Colonic mucosa (tissue), 4 donors: Measurements from ENCODE around the gene PLEKHG5. TPM values are rescaled to one million over a fixed set of nuclear protein-coding genes. Genes with fewer than 3 reads are reported as not detected.

Experiments used
- DNase-seq: peaks from one replicate; pipeline ENCODE4 v3.0.0-alpha.2; 2020
- H3K27ac ChIP-seq: fragments of 200-600 bp; one replicate; pipeline ENCODE4 v1.8.0; 2021
- H3K27me3 ChIP-seq: fragments of 200-600 bp; one replicate; pipeline ENCODE4 v1.8.0; 2021
- H3K36me3 ChIP-seq: fragments of 200-600 bp; one replicate; pipeline ENCODE4 v1.8.0; 2021
- H3K4me1 ChIP-seq: fragments of 200-600 bp; one replicate; pipeline ENCODE4 v1.8.0; 2021; ENCODE audit warnings: mild to moderate bottlenecking
- H3K4me3 ChIP-seq: fragments of 200-600 bp; one replicate; pipeline ENCODE4 v1.8.0; 2021
- H3K9ac ChIP-seq, 2 donors: one replicate each; pipeline ENCODE4 v1.7.0; 2013; ENCODE audit warnings: control low read depth in 2 of 2, low read depth in 2 of 2, low read length in 2 of 2
- H3K9me3 ChIP-seq: fragments of 200-600 bp; one replicate; pipeline ENCODE4 v1.8.0; 2021
- intact Hi-C: fragments of 100-400 bp; cut with DNase I; formaldehyde crosslinking; loops from one replicate; pipeline ENCODE4 v1.14.1; 2022
- total RNA-seq, 2 donors: library from RNA; stranded (reverse); fragmentation: NEBNext Ultra II Directional in 1 of 2; extraction: Animal tissue kit (Norgen Biotek cat#: 25700) in 1 of 2; gene quantifications; one replicate each; pipeline ENCODE4 v1.2.1, GENCODE V29; 2021
- TF ChIP-seq, protein P1 (sequence below): fragments of 200-600 bp; IDR thresholded peaks from one replicate; pipeline ENCODE4 v1.8.0; 2022; ENCODE audit warnings: antibody characterized with exemption, mild to moderate bottlenecking
- donor health status: healthy.
- donor health status: DM: no; HTN: no; CAD: no.
- donor health status: DM: no; HTN: no; CAD: no.

PLEKHG5 gene
- total RNA-seq, 2 donors from 2014 or later, result 13.9 to 19.6 TPM

DNA sequence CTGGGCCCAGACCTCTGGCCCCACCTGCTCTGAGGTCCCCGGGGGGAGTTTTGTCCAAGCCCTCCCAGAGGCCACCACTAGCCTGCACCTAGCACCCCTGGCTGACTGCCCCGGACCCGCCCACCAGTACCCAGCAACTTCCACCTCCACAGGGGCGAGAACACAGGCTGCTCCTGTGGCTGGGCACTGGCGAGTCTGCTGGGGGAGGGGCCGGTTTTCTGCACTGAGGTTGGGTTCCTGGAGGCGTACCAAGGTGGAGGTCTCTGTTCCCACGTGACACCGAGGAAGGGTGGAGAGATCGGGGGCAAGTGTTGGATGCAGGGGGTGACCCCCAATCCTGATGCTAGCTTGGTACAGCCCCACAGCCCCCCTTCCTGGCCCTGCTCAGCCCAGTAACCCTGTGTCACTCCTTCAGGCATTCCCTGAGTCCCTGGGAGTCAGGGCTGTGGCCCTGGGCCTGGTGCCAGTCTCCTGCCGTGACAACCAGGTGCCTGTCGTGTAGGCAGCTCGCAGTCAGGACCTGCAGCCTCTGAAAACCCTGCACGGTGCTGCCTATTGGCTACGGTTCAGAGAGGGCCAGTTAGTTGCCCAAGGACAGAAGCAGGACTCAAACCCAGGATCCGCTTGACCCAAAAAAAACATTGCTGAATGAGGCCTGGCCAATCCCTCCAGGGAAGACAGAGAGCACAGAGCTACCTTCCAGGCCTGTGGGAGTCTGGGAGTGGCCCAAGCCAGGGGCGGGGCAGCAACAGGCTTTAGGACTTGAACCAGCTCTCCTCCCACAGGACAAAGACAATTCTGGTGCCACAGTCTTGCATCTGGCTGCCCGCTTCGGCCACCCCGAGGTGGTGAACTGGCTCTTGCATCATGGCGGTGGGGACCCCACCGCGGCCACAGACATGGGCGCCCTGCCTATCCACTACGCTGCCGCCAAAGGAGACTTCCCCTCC, 63.8 kb downstream of the PLEKHG5 start:
- Histone ChIP-seq H3K27me3 (peaks cover 22% of the 10 kb centered on the region), H3K36me3 (no peaks in the 10 kb centered on the region), H3K9ac (peak overlapping the region; percentile 35 to 40), H3K9me3 (no peaks in the 10 kb centered on the region), H3K4me1 (peaks cover 6% of the 10 kb centered on the region), H3K4me3 (no peak overlapping the region), H3K27ac (peak overlapping the region; percentile 17)
- DNase-seq, result peak; percentile 81
- intact Hi-C loops, result no loop called here
- TF ChIP-seq, protein P1, sequence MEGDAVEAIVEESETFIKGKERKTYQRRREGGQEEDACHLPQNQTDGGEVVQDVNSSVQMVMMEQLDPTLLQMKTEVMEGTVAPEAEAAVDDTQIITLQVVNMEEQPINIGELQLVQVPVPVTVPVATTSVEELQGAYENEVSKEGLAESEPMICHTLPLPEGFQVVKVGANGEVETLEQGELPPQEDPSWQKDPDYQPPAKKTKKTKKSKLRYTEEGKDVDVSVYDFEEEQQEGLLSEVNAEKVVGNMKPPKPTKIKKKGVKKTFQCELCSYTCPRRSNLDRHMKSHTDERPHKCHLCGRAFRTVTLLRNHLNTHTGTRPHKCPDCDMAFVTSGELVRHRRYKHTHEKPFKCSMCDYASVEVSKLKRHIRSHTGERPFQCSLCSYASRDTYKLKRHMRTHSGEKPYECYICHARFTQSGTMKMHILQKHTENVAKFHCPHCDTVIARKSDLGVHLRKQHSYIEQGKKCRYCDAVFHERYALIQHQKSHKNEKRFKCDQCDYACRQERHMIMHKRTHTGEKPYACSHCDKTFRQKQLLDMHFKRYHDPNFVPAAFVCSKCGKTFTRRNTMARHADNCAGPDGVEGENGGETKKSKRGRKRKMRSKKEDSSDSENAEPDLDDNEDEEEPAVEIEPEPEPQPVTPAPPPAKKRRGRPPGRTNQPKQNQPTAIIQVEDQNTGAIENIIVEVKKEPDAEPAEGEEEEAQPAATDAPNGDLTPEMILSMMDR, result no peak

DNA sequence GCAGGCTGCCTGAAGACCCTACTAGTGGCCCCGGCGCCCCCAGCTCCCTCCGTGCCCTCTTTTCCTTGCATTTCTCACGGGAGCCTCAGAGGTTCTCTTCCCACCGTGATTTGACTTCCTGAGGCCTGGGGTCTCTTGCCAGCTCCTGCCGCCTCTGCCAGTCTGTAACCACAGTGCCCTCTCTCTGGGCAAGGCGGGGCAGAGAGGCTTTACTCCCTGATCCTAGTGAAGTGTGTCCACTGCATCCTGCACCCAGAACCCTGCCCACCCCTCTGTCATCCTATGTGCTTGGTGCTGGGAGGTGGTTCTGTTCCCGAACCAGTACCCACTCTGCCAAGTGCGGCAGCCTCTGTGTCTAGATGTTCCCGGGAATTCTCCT, 64.5 kb downstream of the PLEKHG5 start:
- DNase-seq, result no peak
- Histone ChIP-seq H3K4me1 (peaks cover 6% of the 10 kb centered on the region), H3K36me3 (no peaks in the 10 kb centered on the region), H3K9ac (peak overlapping the region in 1 of 2 donors; percentile 40), H3K9me3 (no peaks in the 10 kb centered on the region), H3K27ac (no peak overlapping the region), H3K27me3 (peaks cover 22% of the 10 kb centered on the region), H3K4me3 (no peak overlapping the region)
- intact Hi-C loops, result no loop called here
- TF ChIP-seq, protein P1, result no peak

DNA sequence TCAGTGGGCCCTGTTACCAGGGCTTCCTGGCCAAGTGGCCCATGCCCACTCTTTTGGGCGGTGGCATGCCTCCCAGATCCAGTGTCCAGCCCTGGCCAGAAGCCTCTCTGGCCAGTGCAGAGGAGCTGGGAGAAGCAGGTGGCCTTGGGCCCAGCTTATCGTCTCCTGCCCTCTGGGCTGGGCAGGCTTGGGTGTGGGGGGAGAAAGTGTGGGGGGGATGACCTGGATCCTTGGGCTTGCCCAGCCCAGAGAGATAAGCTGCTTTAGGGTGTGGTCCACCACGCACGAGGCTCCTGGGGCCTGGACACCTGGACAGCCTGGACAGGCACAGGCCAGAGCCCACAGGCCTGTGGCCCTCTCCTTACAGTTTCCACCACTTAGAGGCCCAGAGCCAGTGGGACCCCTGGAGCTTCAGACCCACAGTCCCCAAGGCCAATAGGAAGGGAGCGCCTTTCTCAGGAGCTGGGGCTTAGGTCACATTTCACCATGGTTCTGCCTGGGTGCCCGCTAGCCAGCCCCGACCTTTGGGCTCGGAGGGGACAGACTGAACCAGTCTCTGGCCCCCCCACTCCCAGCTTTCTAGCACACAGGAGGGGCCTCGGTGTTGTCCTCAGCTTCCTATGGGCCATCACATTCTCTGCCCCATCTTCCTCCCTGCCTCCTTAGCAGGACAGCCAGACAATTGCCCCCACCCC, 65.0 kb downstream of the PLEKHG5 start:
- Histone ChIP-seq H3K4me1 (peaks cover 6% of the 10 kb centered on the region), H3K4me3 (no peak overlapping the region), H3K36me3 (no peaks in the 10 kb centered on the region), H3K27me3 (peaks cover 25% of the 10 kb centered on the region), H3K9me3 (no peaks in the 10 kb centered on the region), H3K9ac (no peak overlapping the region), H3K27ac (no peak overlapping the region)
- DNase-seq, result no peak
- intact Hi-C loops, result no loop called here
- TF ChIP-seq, protein P1, result no peak

DNA sequence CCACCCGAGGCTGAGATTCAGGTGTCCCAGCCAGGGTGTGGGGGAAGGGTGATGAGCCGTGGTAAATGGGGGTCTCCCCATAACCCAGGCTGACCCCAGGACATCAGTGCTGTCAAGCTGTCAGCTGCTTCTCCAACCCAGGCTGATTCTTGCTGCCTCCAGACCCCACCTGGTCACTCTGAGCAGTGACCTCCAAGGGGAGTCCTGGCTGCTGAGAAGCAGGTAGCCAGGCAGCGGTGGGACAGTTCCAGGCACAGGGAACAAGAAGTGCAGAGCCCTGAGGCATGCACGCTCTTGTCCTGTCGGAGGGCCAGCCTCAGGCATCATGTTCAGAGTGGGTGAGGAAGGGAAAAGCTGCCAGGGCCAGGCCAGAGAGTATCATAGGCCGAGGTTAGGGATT, 65.8 kb downstream of the PLEKHG5 start:
- intact Hi-C loops, result no loop called here
- Histone ChIP-seq H3K27me3 (peaks cover 29% of the 10 kb centered on the region), H3K4me3 (no peak overlapping the region), H3K9me3 (no peaks in the 10 kb centered on the region), H3K36me3 (no peaks in the 10 kb centered on the region), H3K9ac (peak overlapping the region in 1 of 2 donors; percentile 12), H3K4me1 (peaks cover 8% of the 10 kb centered on the region), H3K27ac (no peak overlapping the region)
- TF ChIP-seq, protein P1, result no peak
- DNase-seq, result no peak

DNA sequence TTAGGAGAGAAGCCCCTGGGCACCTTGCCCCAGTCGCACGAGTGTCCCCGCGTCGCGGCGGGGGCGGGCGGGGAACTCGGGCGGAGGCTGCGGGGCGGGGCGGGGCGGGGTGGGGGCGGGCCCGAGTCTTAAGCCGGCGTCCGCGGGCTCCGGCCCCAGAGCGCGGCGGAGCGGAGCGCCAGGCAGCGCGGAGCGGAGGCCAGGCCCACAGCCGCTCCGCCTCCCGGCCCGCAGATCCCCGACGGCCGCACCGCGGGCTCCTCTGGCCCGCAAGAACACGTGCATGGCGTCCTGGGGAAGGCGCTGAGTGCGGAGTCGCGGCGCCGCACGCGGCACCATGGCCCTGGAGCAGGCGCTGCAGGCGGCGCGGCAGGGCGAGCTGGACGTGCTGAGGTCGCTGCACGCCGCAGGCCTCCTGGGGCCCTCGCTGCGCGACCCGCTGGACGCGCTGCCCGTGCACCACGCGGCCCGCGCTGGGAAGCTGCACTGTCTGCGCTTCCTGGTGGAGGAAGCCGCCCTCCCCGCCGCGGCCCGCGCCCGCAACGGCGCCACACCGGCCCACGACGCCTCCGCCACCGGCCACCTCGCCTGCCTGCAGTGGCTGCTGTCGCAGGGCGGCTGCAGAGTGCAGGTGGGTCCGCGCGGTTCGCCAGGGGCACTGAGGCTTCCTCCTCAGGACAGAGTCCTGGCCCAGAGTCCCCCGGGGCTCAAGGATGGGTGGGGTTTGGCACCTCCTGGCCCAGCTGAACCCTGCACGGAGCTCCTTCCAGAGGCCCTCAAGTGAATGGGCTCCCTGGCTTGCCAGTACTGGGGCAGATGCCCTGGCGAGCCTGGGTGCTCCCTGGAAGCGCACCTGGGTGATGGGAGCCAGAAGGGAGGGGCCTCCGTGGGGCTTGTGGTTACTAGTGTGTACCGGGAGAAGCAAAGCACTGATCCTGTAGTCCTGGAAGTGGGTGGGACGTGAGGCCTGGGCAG, 66.6 kb downstream of the PLEKHG5 start, which contains the start of gene ESPN:
ESPN (plus strand) TSS at position 158 of the 975 bp plus-strand sequence; CDS start at position 338, 180 bp downstream.
- H3K9me3 ChIP-seq, result no peaks in the 10 kb centered on the region
- peaks cover 16% of the 10 kb centered on the region for H3K4me1 ChIP-seq
- TF ChIP-seq, protein P1, result no peak
- DNase-seq, result no peak
- peak within 1 kb of the TSS; percentile 24 for H3K4me3 ChIP-seq
- peaks cover 37% of the 10 kb centered on the region for H3K27me3 ChIP-seq
- no peak within 1 kb of the TSS for H3K27ac ChIP-seq
- intact Hi-C loops, result no loop called here
- peak within 1 kb of the TSS in 1 of 2 donors; percentile 43 for H3K9ac ChIP-seq
- H3K36me3 ChIP-seq, result no peaks in the 10 kb centered on the region
